ENCODE data around the gene SYT8.

DNA sequence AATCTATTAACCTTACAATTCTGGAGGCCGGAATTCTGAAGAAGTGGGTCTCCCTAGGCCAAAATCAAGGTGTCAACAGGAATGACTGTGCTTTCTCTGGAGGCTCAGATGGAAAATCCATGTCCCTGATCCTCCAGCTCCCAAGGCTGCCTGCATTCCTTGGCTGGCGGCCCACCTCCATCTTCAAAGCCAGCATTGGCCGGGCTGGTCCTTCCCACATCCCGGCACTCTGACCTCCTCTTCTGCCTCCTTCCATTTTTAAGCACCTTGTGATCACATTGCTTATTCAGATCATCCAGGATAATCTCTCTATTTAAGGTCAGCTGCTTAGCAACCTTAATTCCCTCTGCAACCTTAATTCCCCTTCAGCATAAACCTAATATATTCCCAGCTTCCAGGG, 48.3 kb upstream of the SYT8 start:
- no peak for TF ChIP-seq CTCF (IDR thresholded peaks at IDR 0.05)
- no peak for TF ChIP-seq POLR2A (IDR thresholded peaks at IDR 0.05; ENCODE audit: low read depth)
